NCI-H2081 treated with DMSO at 0.1 percent for 48 hours (cell line): ENCODE measurements around the gene SLC12A3.
"Not testable (repeated sequence)": the region's sequence is repeated elsewhere in the genome, so short reads cannot be mapped to it uniquely, and the experiment has no call there.

Source experiments
- DNase-seq: peaks from one replicate; lab custom pipeline; 2025; lab: John Stamatoyannopoulos, UW

The SLC12A3 gene

GRCh38 chr16:56868766-56869165 lies 3.8 kb downstream of the SLC12A3 start:
- not testable (repeated sequence) for DNase-seq

GRCh38 chr16:56869513-56870275 lies 4.7 kb downstream of the SLC12A3 start:
- no peak for DNase-seq

GRCh38 chr16:56870276-56870888 lies 5.4 kb downstream of the SLC12A3 start:
- no peak for DNase-seq

GRCh38 chr16:56871172-56871593 lies 6.2 kb downstream of the SLC12A3 start:
- DNase-seq, result no peak

- no peak for DNase-seq
These were observed 7.9 kb downstream of the SLC12A3 start for GRCh38 chr16:56872863-56873391.

GRCh38 chr16:56874800-56875199 lies 9.8 kb downstream of the SLC12A3 start:
- no peak for DNase-seq

GRCh38 chr16:56876048-56876447 lies 11.0 kb downstream of the SLC12A3 start:
- DNase-seq, result no peak

GRCh38 chr16:56877486-56878182 lies 12.6 kb downstream of the SLC12A3 start:
- no peak for DNase-seq

- no peak for DNase-seq
These were observed 13.4 kb downstream of the SLC12A3 start for GRCh38 chr16:56878282-56878854.

GRCh38 chr16:56879276-56879675 lies 14.3 kb downstream of the SLC12A3 start:
- DNase-seq, result no peak

- no peak for DNase-seq
These were observed 15.2 kb downstream of the SLC12A3 start for GRCh38 chr16:56880176-56880575.

GRCh38 chr16:56880685-56881084 lies 15.7 kb downstream of the SLC12A3 start:
- no peak for DNase-seq

- no peak for DNase-seq
These were observed 17.2 kb downstream of the SLC12A3 start for GRCh38 chr16:56882077-56882800.

GRCh38 chr16:56883586-56883985 lies 18.6 kb downstream of the SLC12A3 start:
- DNase-seq, result no peak

GRCh38 chr16:56884026-56884582 lies 19.1 kb downstream of the SLC12A3 start:
- no peak for DNase-seq

GRCh38 chr16:56884929-56885328 lies 19.9 kb downstream of the SLC12A3 start:
- DNase-seq, result not testable (repeated sequence)

- no peak for DNase-seq
These were observed 20.6 kb downstream of the SLC12A3 start for GRCh38 chr16:56885446-56886162.

- no peak for DNase-seq
These were observed 21.3 kb downstream of the SLC12A3 start for GRCh38 chr16:56886296-56886695.

GRCh38 chr16:56886826-56887225 lies 21.8 kb downstream of the SLC12A3 start:
- no peak for DNase-seq

GRCh38 chr16:56888806-56889205 lies 23.8 kb downstream of the SLC12A3 start:
- DNase-seq, result no peak

GRCh38 chr16:56889206-56889605 lies 24.2 kb downstream of the SLC12A3 start:
- no peak for DNase-seq
